Activated gamma-delta T cell (primary cell): ENCODE data around the gene FRRS1L.

Source experiments
- DNase-seq: peaks from one replicate; lab custom pipeline; 2025; lab: John Stamatoyannopoulos, UW
- total RNA-seq, 2 donors: gene quantifications; one replicate each; lab custom pipeline; 2026; lab: John Stamatoyannopoulos, UW

FRRS1L gene
- total RNA-seq = 0 to 0.09 reads per million in 2 donors

- no peak for DNase-seq
Measured at GRCh38 chr9:109166771-109167601, at the start of gene FRRS1L. Gene FRRS1L (minus strand): TSS chr9:109167249. CDS start chr9:109167138, 111 bp downstream.

GRCh38 chr9:109214414-109214813 is 47.4 kb upstream of the FRRS1L start:
- no peak for DNase-seq

- no peak for DNase-seq
Measured at GRCh38 chr9:109213285-109214121, 46.5 kb upstream of the FRRS1L start.

GRCh38 chr9:109212768-109213167 is 45.7 kb upstream of the FRRS1L start:
- no peak for DNase-seq

GRCh38 chr9:109206670-109207069 is 39.6 kb upstream of the FRRS1L start:
- DNase-seq = no peak

GRCh38 chr9:109205526-109205925 is 38.5 kb upstream of the FRRS1L start:
- no peak for DNase-seq

- no peak for DNase-seq
Measured at GRCh38 chr9:109203761-109204360, 36.8 kb upstream of the FRRS1L start.

GRCh38 chr9:109199676-109200075 is 32.6 kb upstream of the FRRS1L start:
- no peak for DNase-seq

- no peak for DNase-seq
Measured at GRCh38 chr9:109198736-109199382, 31.8 kb upstream of the FRRS1L start.

- no peak for DNase-seq
Measured at GRCh38 chr9:109193974-109194556, 27.0 kb upstream of the FRRS1L start.

GRCh38 chr9:109192732-109193361 is 25.8 kb upstream of the FRRS1L start:
- no peak for DNase-seq

GRCh38 chr9:109191746-109192145 is 24.7 kb upstream of the FRRS1L start:
- no peak for DNase-seq

- no peak for DNase-seq
Measured at GRCh38 chr9:109190151-109190550, 23.1 kb upstream of the FRRS1L start.

GRCh38 chr9:109186857-109187520 is 19.9 kb upstream of the FRRS1L start:
- no peak for DNase-seq

- no peak for DNase-seq
Measured at GRCh38 chr9:109182940-109183798, 16.1 kb upstream of the FRRS1L start.

GRCh38 chr9:109182550-109182939 is 15.5 kb upstream of the FRRS1L start:
- no peak for DNase-seq

- no peak for DNase-seq
Measured at GRCh38 chr9:109181284-109181683, 14.2 kb upstream of the FRRS1L start.

- no peak for DNase-seq
Measured at GRCh38 chr9:109179801-109180523, 12.9 kb upstream of the FRRS1L start.

- DNase-seq = no peak
Measured at GRCh38 chr9:109176963-109177362, 9.9 kb upstream of the FRRS1L start.
